HG02884 (cell line): Measurements from ENCODE around the gene CACNA1B.
"Not testable (repeated sequence)": the region's sequence is repeated elsewhere in the genome, so short reads cannot be mapped to it uniquely, and the experiment has no call there.

Source experiments
- ATAC-seq: cut with Tn5 transposase; IDR thresholded peaks from one replicate; pipeline ENCODE4 v1.9.1; 2021; ENCODE audit warnings: mild to moderate bottlenecking, moderate library complexity; ENCODE audit not compliant: unreplicated experiment

Gene CACNA1B

GRCh38 chr9:138126090-138126857 is 248.7 kb downstream of the CACNA1B start:
- peak; percentile 94 for ATAC-seq

- not testable (repeated sequence) for ATAC-seq
Observed at GRCh38 chr9:138126858-138127584, 249.4 kb downstream of the CACNA1B start.

GRCh38 chr9:138128027-138128426 is 250.4 kb downstream of the CACNA1B start:
- not testable (repeated sequence) for ATAC-seq

- ATAC-seq, result not testable (repeated sequence)
Observed at GRCh38 chr9:138129318-138129717, 251.7 kb downstream of the CACNA1B start.

- not testable (repeated sequence) for ATAC-seq
Observed at GRCh38 chr9:138132946-138133705, 255.5 kb downstream of the CACNA1B start.

GRCh38 chr9:138134581-138134980 is 257.0 kb downstream of the CACNA1B start:
- not testable (repeated sequence) for ATAC-seq

GRCh38 chr9:138139096-138139495 is 261.5 kb downstream of the CACNA1B start:
- ATAC-seq, result not testable (repeated sequence)

GRCh38 chr9:138140980-138141379 is 263.4 kb downstream of the CACNA1B start:
- not testable (repeated sequence) for ATAC-seq

GRCh38 chr9:138142528-138143244 is 265.1 kb downstream of the CACNA1B start:
- not testable (repeated sequence) for ATAC-seq

- ATAC-seq, result not testable (repeated sequence)
Observed at GRCh38 chr9:138143491-138143890, 265.9 kb downstream of the CACNA1B start.

- not testable (repeated sequence) for ATAC-seq
Observed at GRCh38 chr9:138147556-138147955, 270.0 kb downstream of the CACNA1B start.

GRCh38 chr9:138149672-138150656 is 272.4 kb downstream of the CACNA1B start:
- ATAC-seq, result not testable (repeated sequence)

GRCh38 chr9:138155788-138156187 is 278.2 kb downstream of the CACNA1B start:
- ATAC-seq, result not testable (repeated sequence)

- not testable (repeated sequence) for ATAC-seq
Observed at GRCh38 chr9:138166793-138167192, 289.2 kb downstream of the CACNA1B start.
